HG03066 (cell line): ENCODE measurements around the gene CDC42EP1.

Source experiments
- ATAC-seq: cut with Tn5 transposase; IDR thresholded peaks from one replicate; pipeline ENCODE4 v1.9.1; 2021; ENCODE audit warnings: low read depth; ENCODE audit not compliant: unreplicated experiment

Gene CDC42EP1

GRCh38 chr22:37557321-37558001, 2.8 kb upstream of the CDC42EP1 start:
- ATAC-seq = no peak

- no peak for ATAC-seq
Measured at GRCh38 chr22:37558815-37559214, 1.5 kb upstream of the CDC42EP1 start.

GRCh38 chr22:37559521-37559900, 769 bp upstream of the CDC42EP1 start:
- ATAC-seq = no peak

GRCh38 chr22:37560608-37561211, 430 bp downstream of the CDC42EP1 start:
- ATAC-seq = no peak

- no peak for ATAC-seq
Measured at GRCh38 chr22:37561212-37562048, 1.1 kb downstream of the CDC42EP1 start.

GRCh38 chr22:37562049-37562875, 2.0 kb downstream of the CDC42EP1 start:
- no peak for ATAC-seq

- no peak for ATAC-seq
Measured at GRCh38 chr22:37563153-37564081, 3.1 kb downstream of the CDC42EP1 start.

GRCh38 chr22:37564111-37564711, 3.9 kb downstream of the CDC42EP1 start:
- no peak for ATAC-seq

GRCh38 chr22:37565830-37566229, 5.5 kb downstream of the CDC42EP1 start:
- no peak for ATAC-seq

- no peak for ATAC-seq
Measured at GRCh38 chr22:37566329-37566837, 6.1 kb downstream of the CDC42EP1 start.

GRCh38 chr22:37566903-37567798, 6.9 kb downstream of the CDC42EP1 start:
- ATAC-seq = no peak

- no peak for ATAC-seq
Measured at GRCh38 chr22:37568012-37568411, 7.7 kb downstream of the CDC42EP1 start.

- ATAC-seq = no peak
Measured at GRCh38 chr22:37568448-37569008, 8.2 kb downstream of the CDC42EP1 start.

- ATAC-seq = no peak
Measured at GRCh38 chr22:37569009-37569920, 9.0 kb downstream of the CDC42EP1 start.

- no peak for ATAC-seq
Measured at GRCh38 chr22:37569921-37570660, 9.8 kb downstream of the CDC42EP1 start.

GRCh38 chr22:37570661-37570976, 10.3 kb downstream of the CDC42EP1 start:
- ATAC-seq = no peak
